HFF-Myc (cell line): ENCODE results near the gene NR6A1.

Source experiments
- DNase-seq: peaks from one replicate; pipeline ENCODE4 v3.0.0-alpha.2; 2011; ENCODE audit warnings: low read depth; ENCODE audit errors: extremely low read depth
- H3K4me3 ChIP-seq: replicated peaks from 2 replicates; pipeline ENCODE4 v1.5.1; 2011; ENCODE audit warnings: low read depth, mild to moderate bottlenecking, control low read depth, low read length
- TF ChIP-seq, protein P1 (sequence below): IDR thresholded peaks from 2 replicates; pipeline ENCODE4 v1.5.1; 2012; ENCODE audit warnings: mild to moderate bottlenecking, low read depth, low read length, control low read depth; ENCODE audit errors: missing control alignments

NR6A1 gene

DNA sequence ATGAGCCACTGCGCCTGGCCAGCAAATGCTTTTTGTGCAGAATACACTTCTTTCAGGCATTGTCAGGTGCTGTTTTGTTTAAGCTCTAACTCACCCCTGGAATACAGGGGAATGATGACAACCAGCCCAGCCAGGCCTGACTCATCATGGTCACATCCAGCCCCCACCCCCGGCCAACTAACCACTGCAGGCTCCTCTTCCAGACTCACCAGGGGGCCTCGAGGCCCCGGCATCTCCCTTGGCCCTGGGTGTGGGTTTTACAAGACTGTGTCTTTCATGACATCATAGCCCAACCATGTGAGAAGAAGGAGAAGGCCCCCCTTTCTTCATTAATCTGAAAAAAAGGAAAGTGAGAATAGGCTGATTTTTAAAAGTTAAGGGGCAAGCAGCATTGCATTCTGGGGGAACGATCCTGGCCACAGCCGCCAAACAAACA, 41.3 kb upstream of the NR6A1 start:
- peak; percentile 82 for DNase-seq
- TF ChIP-seq, protein P1, sequence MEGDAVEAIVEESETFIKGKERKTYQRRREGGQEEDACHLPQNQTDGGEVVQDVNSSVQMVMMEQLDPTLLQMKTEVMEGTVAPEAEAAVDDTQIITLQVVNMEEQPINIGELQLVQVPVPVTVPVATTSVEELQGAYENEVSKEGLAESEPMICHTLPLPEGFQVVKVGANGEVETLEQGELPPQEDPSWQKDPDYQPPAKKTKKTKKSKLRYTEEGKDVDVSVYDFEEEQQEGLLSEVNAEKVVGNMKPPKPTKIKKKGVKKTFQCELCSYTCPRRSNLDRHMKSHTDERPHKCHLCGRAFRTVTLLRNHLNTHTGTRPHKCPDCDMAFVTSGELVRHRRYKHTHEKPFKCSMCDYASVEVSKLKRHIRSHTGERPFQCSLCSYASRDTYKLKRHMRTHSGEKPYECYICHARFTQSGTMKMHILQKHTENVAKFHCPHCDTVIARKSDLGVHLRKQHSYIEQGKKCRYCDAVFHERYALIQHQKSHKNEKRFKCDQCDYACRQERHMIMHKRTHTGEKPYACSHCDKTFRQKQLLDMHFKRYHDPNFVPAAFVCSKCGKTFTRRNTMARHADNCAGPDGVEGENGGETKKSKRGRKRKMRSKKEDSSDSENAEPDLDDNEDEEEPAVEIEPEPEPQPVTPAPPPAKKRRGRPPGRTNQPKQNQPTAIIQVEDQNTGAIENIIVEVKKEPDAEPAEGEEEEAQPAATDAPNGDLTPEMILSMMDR: no peak
- H3K4me3 ChIP-seq: no peak overlapping the region

GRCh38 chr9:124810663-124811355, 39.7 kb upstream of the NR6A1 start:
- H3K4me3 ChIP-seq: no peak overlapping the region
- TF ChIP-seq, protein P1: no peak
- DNase-seq: no peak

DNA sequence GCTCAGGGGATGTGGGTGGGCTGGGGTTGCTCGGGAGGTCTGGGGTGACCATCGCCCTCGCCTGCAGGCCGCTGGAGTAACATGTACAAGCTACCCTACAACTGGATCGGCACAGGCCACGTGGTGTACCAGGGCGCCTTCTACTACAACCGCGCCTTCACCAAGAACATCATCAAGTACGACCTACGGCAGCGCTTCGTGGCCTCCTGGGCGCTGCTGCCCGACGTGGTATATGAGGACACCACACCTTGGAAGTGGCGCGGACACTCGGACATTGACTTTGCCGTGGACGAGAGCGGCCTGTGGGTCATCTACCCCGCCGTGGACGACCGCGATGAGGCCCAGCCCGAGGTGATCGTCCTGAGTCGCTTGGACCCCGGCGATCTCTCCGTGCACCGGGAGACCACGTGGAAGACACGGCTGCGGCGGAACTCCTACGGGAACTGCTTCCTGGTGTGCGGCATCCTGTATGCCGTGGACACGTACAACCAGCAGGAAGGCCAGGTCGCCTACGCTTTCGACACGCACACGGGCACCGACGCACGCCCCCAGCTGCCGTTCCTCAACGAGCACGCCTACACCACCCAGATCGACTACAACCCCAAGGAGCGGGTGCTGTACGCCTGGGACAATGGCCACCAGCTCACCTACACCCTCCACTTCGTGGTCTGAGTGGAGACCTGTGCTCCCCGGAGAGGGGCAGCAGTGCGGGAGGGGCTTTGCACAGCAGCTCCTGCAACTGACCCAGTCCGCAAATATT, 38.8 kb upstream of the NR6A1 start:
- no peak for DNase-seq
- TF ChIP-seq, protein P1: no peak
- no peak overlapping the region for H3K4me3 ChIP-seq

DNA sequence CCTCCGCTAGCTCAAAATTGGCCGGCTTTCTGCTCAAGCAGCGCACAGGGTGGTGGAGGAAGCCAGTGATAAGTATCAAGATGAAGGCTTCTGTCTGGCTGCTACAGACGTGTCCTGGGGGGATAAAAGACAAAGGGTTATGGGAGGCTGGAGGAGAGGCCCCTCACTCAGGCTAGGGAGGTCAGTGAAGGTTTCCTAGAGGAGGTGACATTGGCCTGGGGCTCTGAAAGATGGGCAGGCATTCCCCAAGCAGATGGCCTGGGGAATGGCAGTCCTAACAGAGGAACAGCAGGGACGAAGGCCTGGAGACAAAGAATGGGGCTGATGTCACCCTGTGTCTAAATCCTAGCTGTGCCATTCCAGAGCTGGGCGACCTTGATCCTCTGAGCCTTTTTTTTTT, 38.1 kb upstream of the NR6A1 start:
- TF ChIP-seq, protein P1: no peak
- H3K4me3 ChIP-seq: no peak overlapping the region

GRCh38 chr9:124808246-124808956, 37.3 kb upstream of the NR6A1 start:
- no peak overlapping the region for H3K4me3 ChIP-seq
- TF ChIP-seq, protein P1: no peak
- no peak for DNase-seq

More for the DNA sequence above, 38.1 kb upstream of the NR6A1 start:
- no peak for DNase-seq

DNA sequence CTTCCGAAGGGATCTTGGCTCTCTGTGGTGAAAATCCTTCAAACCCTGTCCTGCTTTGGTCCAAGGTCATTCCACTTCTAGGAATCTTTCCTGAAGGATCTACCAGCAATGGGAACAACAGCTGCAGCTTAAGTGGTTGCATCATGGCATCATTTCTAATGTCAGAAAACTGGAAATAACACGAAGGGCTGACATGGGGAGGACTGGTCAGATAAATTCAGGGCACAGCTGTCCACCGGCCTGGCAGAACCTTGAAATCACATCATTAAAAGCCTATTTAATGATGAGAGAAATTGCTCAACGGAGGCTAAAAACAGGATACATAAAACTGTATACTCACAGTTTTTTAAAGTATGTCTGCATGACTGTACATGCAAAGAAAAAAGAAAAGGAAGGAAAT, 34.1 kb upstream of the NR6A1 start:
- no peak for DNase-seq
- H3K4me3 ChIP-seq: no peak overlapping the region
- TF ChIP-seq, protein P1: no peak
